ENCODE measurements around the gene SMCR8. TPM values are rescaled to one million over a fixed set of nuclear protein-coding genes. Genes with fewer than 3 reads are reported as not detected.

The SMCR8 gene
- total and polyA plus RNA-seq, 9 of the 15 experiments (the other 6 are each of a cell fraction or from before 2014, with no cell fraction given): 0.25 to 8.8 (median 4.9) TPM

DNA sequence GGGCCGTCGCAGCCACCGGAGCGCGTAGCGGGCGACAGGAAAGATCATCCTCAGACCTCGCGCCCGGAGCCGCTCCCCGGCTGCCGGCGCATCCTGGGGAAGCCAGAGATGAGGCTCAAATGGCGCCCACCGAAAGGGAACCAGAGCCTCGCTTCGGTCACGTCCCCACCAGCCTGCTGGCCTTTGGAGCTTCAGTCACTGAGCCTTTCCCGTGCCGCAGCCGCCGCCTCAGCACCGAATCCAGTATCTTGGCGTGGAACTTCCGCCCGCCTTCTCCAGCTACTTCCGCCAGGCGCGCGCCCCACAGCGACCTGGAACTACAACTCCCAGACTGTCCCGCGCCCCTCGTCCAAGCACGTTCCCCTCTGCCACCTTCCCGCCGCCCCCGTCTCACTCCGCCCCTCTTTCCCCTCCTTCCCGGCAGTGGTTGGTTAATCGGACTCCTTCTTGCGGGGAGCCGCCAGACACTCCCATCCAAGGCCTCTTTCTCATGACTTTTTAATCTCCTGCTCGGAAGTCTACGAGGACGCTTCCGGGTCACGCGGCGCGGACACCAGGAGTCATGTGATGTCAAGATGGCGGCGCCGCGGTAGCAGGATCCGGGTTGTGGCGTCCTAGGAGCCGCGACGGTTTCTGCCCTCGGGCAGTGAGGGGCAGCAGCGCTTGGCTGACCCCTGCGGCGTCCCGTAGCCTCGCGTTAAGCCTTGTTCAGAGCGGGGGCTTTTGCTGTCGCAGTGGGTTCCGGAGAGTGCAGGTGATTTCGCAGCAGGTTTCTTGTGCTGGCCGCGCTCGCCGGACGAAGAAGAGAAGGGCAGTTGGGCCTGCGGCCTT, at the start of gene SMCR8, which contains the start of gene TOP3A (continued):
- TF ChIP-seq, protein P1, sequence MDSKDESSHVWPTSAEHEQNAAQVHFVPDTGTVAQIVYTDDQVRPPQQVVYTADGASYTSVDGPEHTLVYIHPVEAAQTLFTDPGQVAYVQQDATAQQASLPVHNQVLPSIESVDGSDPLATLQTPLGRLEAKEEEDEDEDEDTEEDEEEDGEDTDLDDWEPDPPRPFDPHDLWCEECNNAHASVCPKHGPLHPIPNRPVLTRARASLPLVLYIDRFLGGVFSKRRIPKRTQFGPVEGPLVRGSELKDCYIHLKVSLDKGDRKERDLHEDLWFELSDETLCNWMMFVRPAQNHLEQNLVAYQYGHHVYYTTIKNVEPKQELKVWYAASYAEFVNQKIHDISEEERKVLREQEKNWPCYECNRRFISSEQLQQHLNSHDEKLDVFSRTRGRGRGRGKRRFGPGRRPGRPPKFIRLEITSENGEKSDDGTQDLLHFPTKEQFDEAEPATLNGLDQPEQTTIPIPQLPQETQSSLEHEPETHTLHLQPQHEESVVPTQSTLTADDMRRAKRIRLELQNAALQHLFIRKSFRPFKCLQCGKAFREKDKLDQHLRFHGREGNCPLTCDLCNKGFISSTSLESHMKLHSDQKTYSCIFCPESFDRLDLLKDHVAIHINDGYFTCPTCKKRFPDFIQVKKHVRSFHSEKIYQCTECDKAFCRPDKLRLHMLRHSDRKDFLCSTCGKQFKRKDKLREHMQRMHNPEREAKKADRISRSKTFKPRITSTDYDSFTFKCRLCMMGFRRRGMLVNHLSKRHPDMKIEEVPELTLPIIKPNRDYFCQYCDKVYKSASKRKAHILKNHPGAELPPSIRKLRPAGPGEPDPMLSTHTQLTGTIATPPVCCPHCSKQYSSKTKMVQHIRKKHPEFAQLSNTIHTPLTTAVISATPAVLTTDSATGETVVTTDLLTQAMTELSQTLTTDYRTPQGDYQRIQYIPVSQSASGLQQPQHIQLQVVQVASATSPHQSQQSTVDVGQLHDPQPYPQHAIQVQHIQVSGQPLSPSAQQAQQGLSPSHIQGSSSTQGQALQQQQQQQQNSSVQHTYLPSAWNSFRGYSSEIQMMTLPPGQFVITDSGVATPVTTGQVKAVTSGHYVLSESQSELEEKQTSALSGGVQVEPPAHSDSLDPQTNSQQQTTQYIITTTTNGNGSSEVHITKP (IDR thresholded peaks at IDR 0.05; ENCODE audit: partially characterized antibody): peak; percentile 43
- TF ChIP-seq, protein P2, sequence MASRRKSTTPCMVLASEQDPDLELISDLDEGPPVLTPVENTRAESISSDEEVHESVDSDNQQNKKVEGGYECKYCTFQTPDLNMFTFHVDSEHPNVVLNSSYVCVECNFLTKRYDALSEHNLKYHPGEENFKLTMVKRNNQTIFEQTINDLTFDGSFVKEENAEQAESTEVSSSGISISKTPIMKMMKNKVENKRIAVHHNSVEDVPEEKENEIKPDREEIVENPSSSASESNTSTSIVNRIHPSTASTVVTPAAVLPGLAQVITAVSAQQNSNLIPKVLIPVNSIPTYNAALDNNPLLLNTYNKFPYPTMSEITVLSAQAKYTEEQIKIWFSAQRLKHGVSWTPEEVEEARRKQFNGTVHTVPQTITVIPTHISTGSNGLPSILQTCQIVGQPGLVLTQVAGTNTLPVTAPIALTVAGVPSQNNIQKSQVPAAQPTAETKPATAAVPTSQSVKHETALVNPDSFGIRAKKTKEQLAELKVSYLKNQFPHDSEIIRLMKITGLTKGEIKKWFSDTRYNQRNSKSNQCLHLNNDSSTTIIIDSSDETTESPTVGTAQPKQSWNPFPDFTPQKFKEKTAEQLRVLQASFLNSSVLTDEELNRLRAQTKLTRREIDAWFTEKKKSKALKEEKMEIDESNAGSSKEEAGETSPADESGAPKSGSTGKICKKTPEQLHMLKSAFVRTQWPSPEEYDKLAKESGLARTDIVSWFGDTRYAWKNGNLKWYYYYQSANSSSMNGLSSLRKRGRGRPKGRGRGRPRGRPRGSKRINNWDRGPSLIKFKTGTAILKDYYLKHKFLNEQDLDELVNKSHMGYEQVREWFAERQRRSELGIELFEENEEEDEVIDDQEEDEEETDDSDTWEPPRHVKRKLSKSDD (conservative IDR thresholded peaks at IDR 0.05; ENCODE audit: low read length): no peak
- TF ChIP-seq LEF1 (IDR thresholded peaks at IDR 0.05) (no peak), ZBTB17 (CRISPR knock-in tag; IDR thresholded peaks at IDR 0.05) (0 out of 2 replicates have a peak, but pooled peaks have one; percentile 37), TAF7 (tag; IDR thresholded peaks at IDR 0.05) (peak; percentile 77), KDM2B (CRISPR knock-in tag; IDR thresholded peaks at IDR 0.05) (no peak), POLR3G (IDR thresholded peaks at IDR 0.05; ENCODE audit: extremely low read depth, insufficient read length, insufficient replicate concordance) (no peak), ZFPM2 (CRISPR knock-in tag; IDR thresholded peaks at IDR 0.05) (no peak), ERF (CRISPR knock-in tag; IDR thresholded peaks at IDR 0.05) (no peak), ZNF764 (CRISPR knock-in tag; IDR thresholded peaks at IDR 0.05; ENCODE audit: low read depth) (no peak), BCL6 (CRISPR knock-in tag; IDR thresholded peaks at IDR 0.05) (no peak), NONO (IDR thresholded peaks at IDR 0.05; ENCODE audit: low read depth in 2 of 2, low read length in 1 of 2) (no peak), CEBPB (tag; IDR thresholded peaks at IDR 0.05) (no peak), RBM34 (IDR thresholded peaks at IDR 0.05; ENCODE audit: borderline replicate concordance, insufficient read depth, low read length) (no peak), SIN3B (IDR thresholded peaks at IDR 0.05; ENCODE audit: low read depth) (peak; percentile 99), ZKSCAN3 (CRISPR knock-in tag; IDR thresholded peaks at IDR 0.05) (no peak), ZFX (CRISPR knock-in tag; IDR thresholded peaks at IDR 0.05) (peak; percentile 65; the same call in 1 of the 2 replicates), KLF1 (tag; IDR thresholded peaks at IDR 0.05) (no peak)
- TF ChIP-seq, protein P3, sequence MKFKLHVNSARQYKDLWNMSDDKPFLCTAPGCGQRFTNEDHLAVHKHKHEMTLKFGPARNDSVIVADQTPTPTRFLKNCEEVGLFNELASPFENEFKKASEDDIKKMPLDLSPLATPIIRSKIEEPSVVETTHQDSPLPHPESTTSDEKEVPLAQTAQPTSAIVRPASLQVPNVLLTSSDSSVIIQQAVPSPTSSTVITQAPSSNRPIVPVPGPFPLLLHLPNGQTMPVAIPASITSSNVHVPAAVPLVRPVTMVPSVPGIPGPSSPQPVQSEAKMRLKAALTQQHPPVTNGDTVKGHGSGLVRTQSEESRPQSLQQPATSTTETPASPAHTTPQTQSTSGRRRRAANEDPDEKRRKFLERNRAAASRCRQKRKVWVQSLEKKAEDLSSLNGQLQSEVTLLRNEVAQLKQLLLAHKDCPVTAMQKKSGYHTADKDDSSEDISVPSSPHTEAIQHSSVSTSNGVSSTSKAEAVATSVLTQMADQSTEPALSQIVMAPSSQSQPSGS (CRISPR knock-in tag; IDR thresholded peaks at IDR 0.05): no peak

All from K562 (cell line).